ENCODE data around the gene CRYBG3.

DNA sequence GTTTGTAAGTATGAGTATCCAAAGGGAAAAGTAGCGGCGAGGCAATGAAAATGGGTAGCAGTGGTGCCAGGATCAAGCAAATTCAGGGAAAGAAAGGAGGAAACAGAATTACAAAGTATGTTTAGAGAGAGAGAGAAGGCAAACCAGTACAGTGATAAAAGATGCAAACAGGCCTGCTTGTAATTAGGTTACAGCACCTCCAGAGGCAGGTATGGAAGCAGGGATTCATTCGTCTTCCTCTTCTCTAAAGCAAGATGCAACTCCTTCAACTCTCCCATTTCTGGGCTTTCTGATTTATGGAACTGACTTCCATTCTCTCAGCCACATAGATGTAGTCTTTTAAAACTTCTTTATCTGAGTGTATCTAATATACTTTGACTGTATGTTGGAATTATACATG, 68.0 kb downstream of the CRYBG3 start:
- TF ChIP-seq SUZ12 (IDR thresholded peaks at IDR 0.05; ENCODE audit: extremely low read depth, insufficient read depth, insufficient read length) (no peak), YY1 (IDR thresholded peaks at IDR 0.05; ENCODE audit: insufficient read depth, insufficient read length) (no peak)

All from NT2/D1 (cell line).